Measurements from ENCODE around the gene ARFIP2.

DNA sequence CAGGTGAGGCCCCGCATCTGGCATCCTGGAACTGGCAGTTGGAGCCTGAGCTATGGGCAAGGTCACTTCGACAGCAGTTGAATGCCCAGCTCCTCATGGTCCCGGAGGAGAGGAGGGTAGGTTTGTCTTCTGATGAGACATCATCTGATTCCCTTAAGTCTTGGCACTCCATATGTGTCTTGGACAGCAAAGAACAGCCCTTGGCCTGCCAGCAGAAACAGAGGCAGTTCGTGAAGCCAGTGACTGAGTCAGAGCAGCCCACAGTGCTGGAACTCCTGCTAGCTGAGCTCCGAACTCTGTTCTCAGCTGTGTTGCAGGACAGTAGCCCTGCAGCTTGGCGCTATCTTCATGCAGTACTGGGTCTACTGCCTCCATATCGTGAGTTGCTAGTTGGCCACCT lies 17.0 kb upstream of the ARFIP2 start:
- no peak for TF ChIP-seq POLR2AphosphoS5 (IDR thresholded peaks at IDR 0.05; ENCODE audit: insufficient read depth in 1 of 2, low read depth in 1 of 2)
- TF ChIP-seq, protein P1, sequence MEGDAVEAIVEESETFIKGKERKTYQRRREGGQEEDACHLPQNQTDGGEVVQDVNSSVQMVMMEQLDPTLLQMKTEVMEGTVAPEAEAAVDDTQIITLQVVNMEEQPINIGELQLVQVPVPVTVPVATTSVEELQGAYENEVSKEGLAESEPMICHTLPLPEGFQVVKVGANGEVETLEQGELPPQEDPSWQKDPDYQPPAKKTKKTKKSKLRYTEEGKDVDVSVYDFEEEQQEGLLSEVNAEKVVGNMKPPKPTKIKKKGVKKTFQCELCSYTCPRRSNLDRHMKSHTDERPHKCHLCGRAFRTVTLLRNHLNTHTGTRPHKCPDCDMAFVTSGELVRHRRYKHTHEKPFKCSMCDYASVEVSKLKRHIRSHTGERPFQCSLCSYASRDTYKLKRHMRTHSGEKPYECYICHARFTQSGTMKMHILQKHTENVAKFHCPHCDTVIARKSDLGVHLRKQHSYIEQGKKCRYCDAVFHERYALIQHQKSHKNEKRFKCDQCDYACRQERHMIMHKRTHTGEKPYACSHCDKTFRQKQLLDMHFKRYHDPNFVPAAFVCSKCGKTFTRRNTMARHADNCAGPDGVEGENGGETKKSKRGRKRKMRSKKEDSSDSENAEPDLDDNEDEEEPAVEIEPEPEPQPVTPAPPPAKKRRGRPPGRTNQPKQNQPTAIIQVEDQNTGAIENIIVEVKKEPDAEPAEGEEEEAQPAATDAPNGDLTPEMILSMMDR (IDR thresholded peaks at IDR 0.05): no peak
